ENCODE data around the gene ELAVL1.
"Not testable (repeated sequence)": the region's sequence is repeated elsewhere in the genome, so short reads cannot be mapped to it uniquely, and the experiment has no call there.

Gene ELAVL1

GRCh38 chr19:8005534-8006256 lies at the start of gene ELAVL1:
Gene ELAVL1 (minus strand): TSS chr19:8005641. CDS start chr19:7991815, 13,826 bp downstream.
- DNase-seq (ENCODE audit: low read depth in 2 of 3, low spot score in 2 of 3): peak; percentile 72 to 85 (median 74)

GRCh38 chr19:8054169-8054568 lies 48.7 kb upstream of the ELAVL1 start:
- no peak for DNase-seq (ENCODE audit: low read depth in 2 of 3, low spot score in 2 of 3)

- DNase-seq (ENCODE audit: low read depth in 2 of 3, low spot score in 2 of 3): no peak
Observed at GRCh38 chr19:8052464-8052859, 47.0 kb upstream of the ELAVL1 start, which contains the start of gene CCL25. Gene CCL25 (plus strand): TSS chr19:8052760. CDS start chr19:8053050, 290 bp downstream.

- peak; percentile 78 to 93 (median 83) for DNase-seq (ENCODE audit: low read depth in 2 of 3, low spot score in 2 of 3)
Observed at GRCh38 chr19:8050274-8051096, 45.0 kb upstream of the ELAVL1 start.

- DNase-seq (ENCODE audit: low read depth in 2 of 3, low spot score in 2 of 3): no peak
Observed at GRCh38 chr19:8046569-8047165, 41.2 kb upstream of the ELAVL1 start.

- DNase-seq (ENCODE audit: low read depth in 2 of 3, low spot score in 2 of 3): no peak
Observed at GRCh38 chr19:8045872-8046568, 40.6 kb upstream of the ELAVL1 start.

GRCh38 chr19:8044018-8044417 lies 38.6 kb upstream of the ELAVL1 start:
- DNase-seq (ENCODE audit: low read depth in 2 of 3, low spot score in 2 of 3): no peak

- DNase-seq (ENCODE audit: low read depth in 2 of 3, low spot score in 2 of 3): no peak
Observed at GRCh38 chr19:8042900-8043299, 37.5 kb upstream of the ELAVL1 start.

GRCh38 chr19:8041531-8041931 lies 36.1 kb upstream of the ELAVL1 start:
- DNase-seq (ENCODE audit: low read depth in 2 of 3, low spot score in 2 of 3): no peak

- DNase-seq (ENCODE audit: low read depth in 2 of 3, low spot score in 2 of 3): no peak
Observed at GRCh38 chr19:8039231-8039630, 33.8 kb upstream of the ELAVL1 start.

GRCh38 chr19:8038815-8039214 lies 33.4 kb upstream of the ELAVL1 start:
- no peak for DNase-seq (ENCODE audit: low read depth in 2 of 3, low spot score in 2 of 3)

GRCh38 chr19:8036434-8037099 lies 31.1 kb upstream of the ELAVL1 start:
- DNase-seq (ENCODE audit: low read depth in 2 of 3, low spot score in 2 of 3): no peak

- DNase-seq (ENCODE audit: low read depth in 2 of 3, low spot score in 2 of 3): no peak
Observed at GRCh38 chr19:8034178-8034525, 28.7 kb upstream of the ELAVL1 start.

- DNase-seq (ENCODE audit: low read depth in 2 of 3, low spot score in 2 of 3): not testable (repeated sequence)
Observed at GRCh38 chr19:8033287-8034177, 28.1 kb upstream of the ELAVL1 start.

GRCh38 chr19:8030960-8031359 lies 25.5 kb upstream of the ELAVL1 start:
- DNase-seq (ENCODE audit: low read depth in 2 of 3, low spot score in 2 of 3): no peak

GRCh38 chr19:8028951-8029491 lies 23.6 kb upstream of the ELAVL1 start:
- no peak for DNase-seq (ENCODE audit: low read depth in 2 of 3, low spot score in 2 of 3)

- DNase-seq (ENCODE audit: low read depth in 2 of 3, low spot score in 2 of 3): no peak
Observed at GRCh38 chr19:8025316-8025715, 19.9 kb upstream of the ELAVL1 start.

GRCh38 chr19:8024256-8024655 lies 18.8 kb upstream of the ELAVL1 start:
- DNase-seq (ENCODE audit: low read depth in 2 of 3, low spot score in 2 of 3): not testable (repeated sequence)

- no peak for DNase-seq (ENCODE audit: low read depth in 2 of 3, low spot score in 2 of 3)
Observed at GRCh38 chr19:8023371-8023770, 17.9 kb upstream of the ELAVL1 start.

Measured in activated CD8-positive, alpha-beta memory T cell treated with anti-CD3 and anti-CD28 coated beads for 48 hours (primary cell).